AG09309 (cell line): ENCODE results near the gene MBD4.
"Not testable (repeated sequence)": the region's sequence is repeated elsewhere in the genome, so short reads cannot be mapped to it uniquely, and the experiment has no call there.

ENCODE experiments used
- DNase-seq: peaks from one replicate; pipeline ENCODE4 v3.0.0-alpha.2; 2010; ENCODE audit warnings: low read depth
- H3K4me3 ChIP-seq: 2 replicates; pipeline ENCODE4 v1.5.1; 2011; ENCODE audit warnings: mild to moderate bottlenecking, low read depth, low read length, moderate library complexity; ENCODE audit not compliant: control insufficient read depth
- TF ChIP-seq, protein P1 (sequence below): IDR thresholded peaks from 2 replicates; pipeline ENCODE4 v1.5.1; 2011; ENCODE audit warnings: mild to moderate bottlenecking, low read depth, low read length, inconsistent platforms; ENCODE audit not compliant: insufficient read depth, control insufficient read depth; ENCODE audit errors: missing control alignments

The MBD4 gene

GRCh38 chr3:129415378-129415777, 24.4 kb downstream of the MBD4 start:
- H3K4me3 ChIP-seq: no peak overlapping the region
- TF ChIP-seq, protein P1, sequence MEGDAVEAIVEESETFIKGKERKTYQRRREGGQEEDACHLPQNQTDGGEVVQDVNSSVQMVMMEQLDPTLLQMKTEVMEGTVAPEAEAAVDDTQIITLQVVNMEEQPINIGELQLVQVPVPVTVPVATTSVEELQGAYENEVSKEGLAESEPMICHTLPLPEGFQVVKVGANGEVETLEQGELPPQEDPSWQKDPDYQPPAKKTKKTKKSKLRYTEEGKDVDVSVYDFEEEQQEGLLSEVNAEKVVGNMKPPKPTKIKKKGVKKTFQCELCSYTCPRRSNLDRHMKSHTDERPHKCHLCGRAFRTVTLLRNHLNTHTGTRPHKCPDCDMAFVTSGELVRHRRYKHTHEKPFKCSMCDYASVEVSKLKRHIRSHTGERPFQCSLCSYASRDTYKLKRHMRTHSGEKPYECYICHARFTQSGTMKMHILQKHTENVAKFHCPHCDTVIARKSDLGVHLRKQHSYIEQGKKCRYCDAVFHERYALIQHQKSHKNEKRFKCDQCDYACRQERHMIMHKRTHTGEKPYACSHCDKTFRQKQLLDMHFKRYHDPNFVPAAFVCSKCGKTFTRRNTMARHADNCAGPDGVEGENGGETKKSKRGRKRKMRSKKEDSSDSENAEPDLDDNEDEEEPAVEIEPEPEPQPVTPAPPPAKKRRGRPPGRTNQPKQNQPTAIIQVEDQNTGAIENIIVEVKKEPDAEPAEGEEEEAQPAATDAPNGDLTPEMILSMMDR: no peak
- DNase-seq: no peak

- TF ChIP-seq, protein P1: no peak
- peak; percentile 69 for DNase-seq
- no peak overlapping the region for H3K4me3 ChIP-seq
These were observed 25.9 kb downstream of the MBD4 start for GRCh38 chr3:129413687-129414506.

- not testable (repeated sequence) for DNase-seq, H3K4me3 ChIP-seq
These were observed 26.5 kb downstream of the MBD4 start for GRCh38 chr3:129413238-129413637.

- no peak overlapping the region for H3K4me3 ChIP-seq
- TF ChIP-seq, protein P1: no peak
These were observed 27.1 kb downstream of the MBD4 start for GRCh38 chr3:129412542-129413198.

DNA sequence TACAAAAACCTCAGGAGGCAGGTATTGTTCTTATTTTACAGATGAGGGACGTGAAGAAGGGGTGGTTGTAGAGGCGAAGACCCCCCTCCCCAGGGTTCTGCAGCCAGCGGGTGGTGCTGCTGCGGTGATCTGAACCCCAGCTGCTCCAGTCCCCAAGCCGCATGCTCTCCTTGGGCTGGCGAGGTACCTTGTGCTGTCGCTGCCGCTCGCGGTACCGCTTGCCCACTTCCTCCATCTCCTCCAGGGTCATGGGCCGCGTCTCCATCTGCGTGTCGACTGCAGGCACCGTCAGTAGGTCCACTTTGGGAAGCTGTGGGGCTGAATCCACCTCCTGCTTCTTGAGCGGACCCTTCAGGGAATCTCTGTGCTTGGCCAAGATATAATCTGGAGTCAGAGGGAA, 28.8 kb downstream of the MBD4 start:
- no peak for DNase-seq
- TF ChIP-seq, protein P1: no peak
- H3K4me3 ChIP-seq: no peak overlapping the region

More at GRCh38 chr3:129412542-129413198, 27.1 kb downstream of the MBD4 start:
- DNase-seq: no peak

GRCh38 chr3:129409541-129409940, 30.2 kb downstream of the MBD4 start:
- H3K4me3 ChIP-seq: no peak overlapping the region
- TF ChIP-seq, protein P1: no peak
- no peak for DNase-seq

- no peak for DNase-seq
- no peak overlapping the region for H3K4me3 ChIP-seq
- TF ChIP-seq, protein P1: no peak
These were observed 35.1 kb downstream of the MBD4 start for GRCh38 chr3:129404610-129405009.
